ENCODE results near the gene A1CF.

DNA sequence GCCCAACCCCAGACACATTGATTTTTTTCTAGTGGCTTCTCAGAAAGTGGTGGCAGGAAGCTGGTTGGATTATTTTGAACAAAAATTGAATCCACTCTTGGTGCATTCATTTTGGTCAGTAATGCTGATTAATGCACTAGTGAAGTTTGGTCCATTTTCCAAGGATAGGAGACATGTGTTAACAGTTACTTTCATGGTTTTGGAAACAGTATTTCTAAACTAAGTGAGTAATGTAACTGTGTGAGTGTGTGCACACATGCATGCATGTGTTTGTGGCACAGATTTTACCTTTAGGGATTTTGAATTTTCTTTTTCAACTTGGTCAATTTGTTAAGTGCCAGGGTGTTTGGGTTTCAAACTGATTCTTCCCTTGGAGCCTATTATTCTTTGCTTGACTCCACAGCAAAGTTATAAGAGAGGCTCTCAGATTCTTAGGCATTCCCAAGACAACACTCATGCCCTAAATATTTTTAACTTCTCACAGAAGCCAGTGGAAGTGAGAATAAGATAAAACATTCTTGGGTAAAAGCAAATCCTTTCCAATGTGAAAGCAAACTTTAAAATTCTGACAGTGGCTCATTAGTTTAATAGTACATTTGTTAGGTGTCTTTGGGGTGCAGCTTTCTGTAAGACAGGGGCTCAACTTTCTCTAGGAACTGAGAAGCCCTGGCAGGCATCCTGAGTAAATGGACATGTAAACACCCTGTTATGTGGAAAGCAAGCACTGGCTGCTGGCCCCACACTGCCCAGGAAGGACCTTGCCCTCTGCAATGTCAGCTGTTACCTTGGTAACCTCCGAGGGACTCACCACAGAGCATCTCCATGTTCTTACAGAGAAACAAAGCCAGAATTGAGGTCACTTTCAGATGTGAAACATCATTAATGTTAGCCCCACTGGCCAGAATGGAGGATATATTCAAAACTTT lies 77.3 kb downstream of the A1CF start:
- TF ChIP-seq, protein P1, sequence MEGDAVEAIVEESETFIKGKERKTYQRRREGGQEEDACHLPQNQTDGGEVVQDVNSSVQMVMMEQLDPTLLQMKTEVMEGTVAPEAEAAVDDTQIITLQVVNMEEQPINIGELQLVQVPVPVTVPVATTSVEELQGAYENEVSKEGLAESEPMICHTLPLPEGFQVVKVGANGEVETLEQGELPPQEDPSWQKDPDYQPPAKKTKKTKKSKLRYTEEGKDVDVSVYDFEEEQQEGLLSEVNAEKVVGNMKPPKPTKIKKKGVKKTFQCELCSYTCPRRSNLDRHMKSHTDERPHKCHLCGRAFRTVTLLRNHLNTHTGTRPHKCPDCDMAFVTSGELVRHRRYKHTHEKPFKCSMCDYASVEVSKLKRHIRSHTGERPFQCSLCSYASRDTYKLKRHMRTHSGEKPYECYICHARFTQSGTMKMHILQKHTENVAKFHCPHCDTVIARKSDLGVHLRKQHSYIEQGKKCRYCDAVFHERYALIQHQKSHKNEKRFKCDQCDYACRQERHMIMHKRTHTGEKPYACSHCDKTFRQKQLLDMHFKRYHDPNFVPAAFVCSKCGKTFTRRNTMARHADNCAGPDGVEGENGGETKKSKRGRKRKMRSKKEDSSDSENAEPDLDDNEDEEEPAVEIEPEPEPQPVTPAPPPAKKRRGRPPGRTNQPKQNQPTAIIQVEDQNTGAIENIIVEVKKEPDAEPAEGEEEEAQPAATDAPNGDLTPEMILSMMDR (IDR thresholded peaks at IDR 0.05) = no peak
- TF ChIP-seq EP300 (IDR thresholded peaks at IDR 0.05) = no peak

Data from ovary (tissue), 3 donors.